HG02970 (cell line): Measurements from ENCODE around the gene TAMM41.
A peak's percentile ranks its signal among the peaks of the same experiment; 100 is the strongest.
"Not testable (repeated sequence)": the region's sequence is repeated elsewhere in the genome, so short reads cannot be mapped to it uniquely, and the experiment has no call there.

Experiments
- ATAC-seq: cut with Tn5 transposase; IDR thresholded peaks from one replicate; pipeline ENCODE4 v1.9.1; 2021; ENCODE audit warnings: mild to moderate bottlenecking, moderate library complexity, moderate number of reproducible peaks; ENCODE audit not compliant: unreplicated experiment, low FRiP score

The TAMM41 gene

GRCh38 chr3:11846281-11847266, at the start of gene TAMM41:
Gene TAMM41 (minus strand): TSS chr3:11846885. CDS start chr3:11846636, 249 bp downstream.
- ATAC-seq: peak; percentile 100

- ATAC-seq: no peak
Measured at GRCh38 chr3:11878837-11879236, 32.2 kb upstream of the TAMM41 start.

GRCh38 chr3:11874707-11875106, 28.0 kb upstream of the TAMM41 start:
- ATAC-seq: not testable (repeated sequence)

GRCh38 chr3:11863739-11864138, 17.1 kb upstream of the TAMM41 start:
- ATAC-seq: not testable (repeated sequence)

- not testable (repeated sequence) for ATAC-seq
Measured at GRCh38 chr3:11862584-11862983, 15.9 kb upstream of the TAMM41 start.

- ATAC-seq: not testable (repeated sequence)
Measured at GRCh38 chr3:11862145-11862544, 15.5 kb upstream of the TAMM41 start.

GRCh38 chr3:11860213-11860612, 13.5 kb upstream of the TAMM41 start:
- not testable (repeated sequence) for ATAC-seq

GRCh38 chr3:11853450-11853849, 6.8 kb upstream of the TAMM41 start:
- no peak for ATAC-seq

GRCh38 chr3:11850003-11850402, 3.3 kb upstream of the TAMM41 start:
- no peak for ATAC-seq

GRCh38 chr3:11847607-11848006, 922 bp upstream of the TAMM41 start:
- no peak for ATAC-seq

- no peak for ATAC-seq
Measured at GRCh38 chr3:11845651-11846050, 1.0 kb downstream of the TAMM41 start.

- no peak for ATAC-seq
Measured at GRCh38 chr3:11844891-11845290, 1.8 kb downstream of the TAMM41 start.

- ATAC-seq: no peak
Measured at GRCh38 chr3:11835028-11835639, 11.6 kb downstream of the TAMM41 start.

GRCh38 chr3:11832981-11833905, 13.4 kb downstream of the TAMM41 start:
- ATAC-seq: no peak

GRCh38 chr3:11829416-11829815, 17.3 kb downstream of the TAMM41 start:
- ATAC-seq: no peak

GRCh38 chr3:11826628-11827265, 19.9 kb downstream of the TAMM41 start:
- ATAC-seq: no peak

GRCh38 chr3:11825301-11825700, 21.4 kb downstream of the TAMM41 start:
- no peak for ATAC-seq

- no peak for ATAC-seq
Measured at GRCh38 chr3:11820531-11821041, 26.1 kb downstream of the TAMM41 start.

- ATAC-seq: no peak
Measured at GRCh38 chr3:11819146-11819689, 27.5 kb downstream of the TAMM41 start.
